IgD-negative memory B cell (primary cell): ENCODE measurements around the gene P2RX5. TPM values are rescaled to one million over a fixed set of nuclear protein-coding genes. Genes with fewer than 3 reads are reported as not detected.

Experiments
- H3K27ac Mint-ChIP-seq, 3 donors: one replicate each; pipeline ENCODE4 v1.8.0; 2020 to 2022; ENCODE audit warnings: mild to moderate bottlenecking in 3 of 3, mixed read lengths in 3 of 3, moderate library complexity in 1 of 3
- H3K27me3 Mint-ChIP-seq: one replicate; pipeline ENCODE4 v1.8.0; 2021; ENCODE audit warnings: mixed read lengths
- H3K36me3 Mint-ChIP-seq: one replicate; pipeline ENCODE4 v1.8.0; 2020; ENCODE audit warnings: mild to moderate bottlenecking, mixed read lengths
- H3K4me1 Mint-ChIP-seq, 3 donors: one replicate each; pipeline ENCODE4 v1.8.0; 2020 to 2022; ENCODE audit warnings: mixed read lengths in 3 of 3, mild to moderate bottlenecking in 1 of 3
- H3K4me3 Mint-ChIP-seq, 4 donors: one replicate each; pipeline ENCODE4 v1.8.0; 2020 to 2022; ENCODE audit warnings: mild to moderate bottlenecking in 4 of 4, mixed read lengths in 4 of 4, moderate library complexity in 3 of 4
- H3K9me3 Mint-ChIP-seq, 3 donors: one replicate each; pipeline ENCODE4 v1.8.0; 2020 to 2021; ENCODE audit warnings: mixed read lengths in 3 of 3, mild to moderate bottlenecking in 1 of 3
- polyA plus RNA-seq: library from polyadenylated mRNA; unstranded; fragments of 300-500 nt; fragmentation: Illumina TruSeq; gene quantifications from one replicate; pipeline ENCODE4 v1.2.3, GENCODE V29; 2021

P2RX5 gene
- polyA plus RNA-seq, 1 donor from 2014 or later: 764 TPM

- Mint-ChIP-seq H3K4me3 (peak overlapping the region in 3 of 4 donors; percentile 12 to 57 (median 33)), H3K27ac (peak overlapping the region in 1 of 3 donors; percentile 72), H3K36me3 (peaks cover 5% of the 10 kb centered on the region), H3K9me3 (peaks cover 0 to 4% (median 2%) of the 10 kb centered on the region in 3 donors), H3K4me1 (peaks cover 4 to 14% (median 12%) of the 10 kb centered on the region in 3 donors), H3K27me3 (no peaks in the 10 kb centered on the region)
Observed at GRCh38 chr17:3698139-3698538, 2.2 kb upstream of the P2RX5 start.

GRCh38 chr17:3697103-3697476 lies 1.1 kb upstream of the P2RX5 start:
- no peaks in the 10 kb centered on the region for H3K27me3 Mint-ChIP-seq
- H3K4me3 Mint-ChIP-seq: peak overlapping the region in 3 of 4 donors; percentile 52 to 99 (median 96)
- H3K36me3 Mint-ChIP-seq: peaks cover 5% of the 10 kb centered on the region
- H3K9me3 Mint-ChIP-seq: no peaks in the 10 kb centered on the region
- H3K27ac Mint-ChIP-seq: peak overlapping the region in 1 of 3 donors; percentile 93
- H3K4me1 Mint-ChIP-seq: peaks cover 0 to 17% (median 13%) of the 10 kb centered on the region in 3 donors

- H3K4me1 Mint-ChIP-seq: peaks cover 0 to 31% (median 23%) of the 10 kb centered on the region in 3 donors
- no peaks in the 10 kb centered on the region for H3K9me3 Mint-ChIP-seq
- H3K36me3 Mint-ChIP-seq: peaks cover 6% of the 10 kb centered on the region
- H3K27ac Mint-ChIP-seq: peak overlapping the region; percentile 90 to 98 (median 93)
- peak overlapping the region; percentile 96 to 100 (median 96) for H3K4me3 Mint-ChIP-seq
- H3K27me3 Mint-ChIP-seq: no peaks in the 10 kb centered on the region
Observed at GRCh38 chr17:3695129-3695722, 729 bp downstream of the P2RX5 start.

GRCh38 chr17:3693829-3694231 lies 2.1 kb downstream of the P2RX5 start:
- Mint-ChIP-seq H3K4me1 (peaks cover 6 to 38% (median 32%) of the 10 kb centered on the region in 3 donors), H3K4me3 (peak overlapping the region; percentile 96 to 100 (median 96)), H3K9me3 (peaks cover 0 to 2% (median 0%) of the 10 kb centered on the region in 3 donors), H3K27me3 (no peaks in the 10 kb centered on the region), H3K27ac (peak overlapping the region; percentile 93 to 98 (median 96)), H3K36me3 (peaks cover 5% of the 10 kb centered on the region)

GRCh38 chr17:3693141-3693540 lies 2.8 kb downstream of the P2RX5 start:
- Mint-ChIP-seq H3K36me3 (peaks cover 8% of the 10 kb centered on the region), H3K27ac (peak overlapping the region; percentile 88 to 98 (median 93)), H3K4me3 (peak overlapping the region; percentile 84 to 96 (median 93)), H3K4me1 (peaks cover 13 to 44% (median 38%) of the 10 kb centered on the region in 3 donors), H3K9me3 (peaks cover 0 to 2% (median 0%) of the 10 kb centered on the region in 3 donors), H3K27me3 (no peaks in the 10 kb centered on the region)

DNA sequence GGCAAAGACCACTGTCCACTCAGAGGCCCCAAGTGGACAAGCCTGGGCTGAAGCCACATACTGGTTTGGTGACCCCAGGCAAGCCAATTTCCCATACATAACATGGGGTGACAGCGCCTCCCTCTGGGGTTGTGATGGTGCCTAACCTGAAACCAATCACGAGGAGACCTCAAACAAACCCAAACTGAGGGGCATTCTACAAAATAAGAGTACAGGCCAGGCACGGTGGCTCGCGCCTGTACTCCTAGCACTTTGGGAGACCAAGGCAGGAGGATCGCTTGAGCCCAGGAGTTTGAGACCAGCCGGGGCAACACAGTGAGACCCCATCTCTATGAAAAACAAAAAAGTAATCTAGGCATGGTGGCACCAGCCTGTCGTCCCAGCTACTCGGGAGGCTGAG lies 3.6 kb downstream of the P2RX5 start:
- Mint-ChIP-seq H3K9me3 (peaks cover 0 to 3% (median 0%) of the 10 kb centered on the region in 3 donors), H3K27me3 (no peaks in the 10 kb centered on the region), H3K4me1 (peaks cover 16 to 44% (median 36%) of the 10 kb centered on the region in 3 donors), H3K36me3 (peaks cover 8% of the 10 kb centered on the region), H3K27ac (peak overlapping the region; percentile 75 to 92 (median 88)), H3K4me3 (peak overlapping the region; percentile 84 to 96 (median 93))

- Mint-ChIP-seq H3K36me3 (peaks cover 8% of the 10 kb centered on the region), H3K9me3 (peaks cover 0 to 3% (median 0%) of the 10 kb centered on the region in 3 donors), H3K4me1 (peaks cover 16 to 39% (median 34%) of the 10 kb centered on the region in 3 donors), H3K27ac (peak overlapping the region; percentile 62 to 94 (median 88)), H3K27me3 (no peaks in the 10 kb centered on the region), H3K4me3 (peak overlapping the region; percentile 72 to 96 (median 94))
Observed at GRCh38 chr17:3691617-3692067, 4.3 kb downstream of the P2RX5 start.

DNA sequence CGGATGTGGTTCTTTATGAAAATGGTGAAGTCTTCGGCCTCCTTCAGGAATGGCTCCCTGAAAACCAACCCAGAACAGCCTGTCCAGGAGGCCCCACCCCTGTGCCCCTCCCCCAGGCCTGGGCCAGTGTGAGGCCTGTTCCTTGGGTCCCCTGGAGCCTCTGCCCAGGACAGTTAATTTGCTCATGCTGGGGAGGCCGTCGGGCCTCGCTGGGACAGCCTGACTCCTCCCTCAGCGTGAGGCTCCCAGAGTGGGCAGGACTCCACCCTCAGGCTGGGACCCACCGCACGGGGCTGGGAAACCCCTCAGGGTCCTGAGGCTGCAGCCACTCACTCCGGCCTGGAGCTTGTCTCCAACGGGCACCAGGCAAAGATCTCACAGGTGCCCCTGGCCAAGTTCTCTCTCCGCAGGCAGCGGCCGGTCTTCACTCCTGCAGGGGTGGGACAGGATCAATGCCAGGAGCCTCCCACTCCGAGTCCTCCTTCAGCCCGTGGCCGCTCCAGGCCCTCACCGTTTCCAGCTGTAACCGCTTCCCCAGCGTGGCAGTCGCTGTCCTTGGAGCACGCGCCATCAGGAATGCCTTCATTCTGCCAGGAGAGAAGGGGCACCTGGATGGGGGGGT lies 5.8 kb downstream of the P2RX5 start:
- H3K27ac Mint-ChIP-seq: peak overlapping the region; percentile 81 to 94 (median 88)

GRCh38 chr17:3689262-3690093 lies 6.5 kb downstream of the P2RX5 start:
- Mint-ChIP-seq H3K4me3 (peak overlapping the region; percentile 76 to 96 (median 88)), H3K27me3 (no peaks in the 10 kb centered on the region), H3K9me3 (peaks cover 0 to 3% (median 0%) of the 10 kb centered on the region in 3 donors), H3K27ac (peak overlapping the region; percentile 81 to 94 (median 94)), H3K4me1 (peaks cover 20 to 42% (median 35%) of the 10 kb centered on the region in 3 donors), H3K36me3 (peaks cover 7% of the 10 kb centered on the region)

More for the DNA sequence above, 5.8 kb downstream of the P2RX5 start:
- no peaks in the 10 kb centered on the region for H3K27me3 Mint-ChIP-seq
- H3K4me3 Mint-ChIP-seq: peak overlapping the region; percentile 76 to 96 (median 94)
- H3K4me1 Mint-ChIP-seq: peaks cover 16 to 39% (median 34%) of the 10 kb centered on the region in 3 donors
- peaks cover 7% of the 10 kb centered on the region for H3K36me3 Mint-ChIP-seq
- peaks cover 0 to 3% (median 0%) of the 10 kb centered on the region in 3 donors for H3K9me3 Mint-ChIP-seq

GRCh38 chr17:3688852-3689261 lies 7.1 kb downstream of the P2RX5 start:
- peaks cover 0 to 3% (median 0%) of the 10 kb centered on the region in 3 donors for H3K9me3 Mint-ChIP-seq
- peak overlapping the region; percentile 70 to 94 (median 83) for H3K27ac Mint-ChIP-seq
- H3K4me3 Mint-ChIP-seq: peak overlapping the region; percentile 81 to 91 (median 87)
- peaks cover 7% of the 10 kb centered on the region for H3K36me3 Mint-ChIP-seq
- H3K4me1 Mint-ChIP-seq: peaks cover 26 to 42% (median 36%) of the 10 kb centered on the region in 3 donors
- no peaks in the 10 kb centered on the region for H3K27me3 Mint-ChIP-seq

DNA sequence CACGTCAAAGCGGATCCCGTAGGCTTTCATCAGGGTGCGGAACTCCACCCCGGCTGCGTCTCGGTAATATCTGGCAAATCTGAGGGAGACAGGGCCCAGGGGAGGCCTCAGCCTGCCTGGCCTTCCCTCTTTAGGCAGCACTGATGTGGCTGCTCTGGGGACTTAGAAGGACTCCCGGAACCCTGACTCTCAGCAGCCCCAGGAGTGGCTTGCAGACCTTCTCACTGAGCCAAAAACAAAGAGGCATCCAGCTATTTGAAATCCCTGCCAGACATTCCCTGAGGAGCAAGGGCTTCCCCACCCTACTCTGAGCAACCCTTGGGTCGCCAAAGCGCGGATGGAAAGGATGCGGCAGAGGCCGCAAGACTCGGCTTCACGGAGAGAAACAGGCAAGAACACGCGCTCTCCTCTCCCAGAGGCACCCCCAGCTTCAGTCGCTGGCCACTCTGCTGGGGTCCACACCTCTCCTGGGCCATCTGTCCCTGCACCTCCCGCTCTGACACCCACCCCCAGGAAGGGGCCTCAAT lies 7.9 kb downstream of the P2RX5 start:
- Mint-ChIP-seq H3K9me3 (peaks cover 0 to 3% (median 0%) of the 10 kb centered on the region in 3 donors), H3K4me1 (peaks cover 31 to 44% (median 42%) of the 10 kb centered on the region in 3 donors), H3K4me3 (peak overlapping the region; percentile 81 to 91 (median 87)), H3K27me3 (no peaks in the 10 kb centered on the region), H3K36me3 (peaks cover 11% of the 10 kb centered on the region), H3K27ac (peak overlapping the region; percentile 70 to 94 (median 83))

DNA sequence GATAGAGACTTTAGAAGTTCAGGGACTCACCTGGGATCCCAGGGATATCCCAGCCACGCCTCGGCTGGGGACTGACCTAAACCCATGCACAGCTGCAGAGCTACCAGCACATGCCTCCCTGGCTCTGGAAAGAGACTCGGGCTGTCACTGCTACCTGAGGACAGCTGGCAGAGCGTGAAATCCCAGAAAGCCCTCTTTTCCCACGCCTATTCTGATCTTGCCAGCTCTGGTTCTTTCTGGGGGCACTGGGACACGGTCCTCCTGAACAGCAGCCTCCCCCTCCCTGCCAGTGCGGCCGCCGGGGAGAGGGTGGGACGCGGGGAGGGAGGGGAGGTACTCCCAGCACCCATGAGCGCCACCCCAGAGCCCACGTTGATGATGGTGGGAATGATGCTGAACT lies 10.8 kb downstream of the P2RX5 start:
- Mint-ChIP-seq H3K27me3 (no peaks in the 10 kb centered on the region), H3K27ac (peak overlapping the region; percentile 85 to 90 (median 88)), H3K4me3 (peak overlapping the region in 3 of 4 donors; percentile 54 to 72 (median 70)), H3K36me3 (peaks cover 13% of the 10 kb centered on the region), H3K9me3 (peaks cover 0 to 3% (median 0%) of the 10 kb centered on the region in 3 donors), H3K4me1 (peaks cover 30 to 33% (median 33%) of the 10 kb centered on the region in 3 donors)

DNA sequence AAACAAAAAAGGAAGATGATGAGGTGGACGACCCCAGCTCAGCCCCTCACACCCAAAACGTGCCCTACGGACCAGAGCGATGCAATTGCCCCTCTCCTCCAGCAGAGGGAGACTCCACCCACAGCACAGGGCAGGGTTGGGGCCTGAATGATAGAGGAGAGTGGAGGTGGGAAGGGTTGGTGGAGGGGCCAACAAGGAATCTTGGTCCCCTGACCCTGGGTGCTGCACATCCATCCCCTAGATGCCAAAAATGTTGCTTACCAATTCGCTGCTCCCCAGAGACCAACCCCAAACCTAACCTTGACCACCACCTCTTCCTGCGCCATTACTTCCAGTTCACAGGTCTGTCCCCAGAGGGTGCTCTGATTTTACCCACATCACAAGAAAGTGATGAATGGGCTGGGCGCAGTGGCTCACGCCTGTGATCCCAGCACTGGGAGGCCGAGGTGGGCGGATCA lies 12.9 kb downstream of the P2RX5 start:
- peaks cover 10% of the 10 kb centered on the region for H3K36me3 Mint-ChIP-seq
- H3K9me3 Mint-ChIP-seq: peaks cover 0 to 1% (median 0%) of the 10 kb centered on the region in 3 donors
- no peaks in the 10 kb centered on the region for H3K27me3 Mint-ChIP-seq
- peak overlapping the region; percentile 55 to 90 (median 89) for H3K27ac Mint-ChIP-seq
- H3K4me3 Mint-ChIP-seq: peak overlapping the region; percentile 54 to 88 (median 68)
- peaks cover 15 to 20% (median 20%) of the 10 kb centered on the region in 3 donors for H3K4me1 Mint-ChIP-seq

- H3K4me3 Mint-ChIP-seq: peak overlapping the region in 2 of 4 donors; percentile 66 to 74
- peaks cover 14 to 18% (median 17%) of the 10 kb centered on the region in 3 donors for H3K4me1 Mint-ChIP-seq
- H3K27ac Mint-ChIP-seq: peak overlapping the region; percentile 39 to 88 (median 71)
- no peaks in the 10 kb centered on the region for H3K27me3 Mint-ChIP-seq
- H3K36me3 Mint-ChIP-seq: peaks cover 10% of the 10 kb centered on the region
- H3K9me3 Mint-ChIP-seq: no peaks in the 10 kb centered on the region
Observed at GRCh38 chr17:3682033-3682432, 13.9 kb downstream of the P2RX5 start.
